ENCODE measurements around the gene APBB2. TPM values are rescaled to one million over a fixed set of nuclear protein-coding genes. Genes with fewer than 3 reads are reported as not detected.

APBB2 gene
- total and polyA plus RNA-seq, 2 of the 4 experiments (the other 2 are of a cell fraction) = 47.9 to 75.5 TPM

DNA sequence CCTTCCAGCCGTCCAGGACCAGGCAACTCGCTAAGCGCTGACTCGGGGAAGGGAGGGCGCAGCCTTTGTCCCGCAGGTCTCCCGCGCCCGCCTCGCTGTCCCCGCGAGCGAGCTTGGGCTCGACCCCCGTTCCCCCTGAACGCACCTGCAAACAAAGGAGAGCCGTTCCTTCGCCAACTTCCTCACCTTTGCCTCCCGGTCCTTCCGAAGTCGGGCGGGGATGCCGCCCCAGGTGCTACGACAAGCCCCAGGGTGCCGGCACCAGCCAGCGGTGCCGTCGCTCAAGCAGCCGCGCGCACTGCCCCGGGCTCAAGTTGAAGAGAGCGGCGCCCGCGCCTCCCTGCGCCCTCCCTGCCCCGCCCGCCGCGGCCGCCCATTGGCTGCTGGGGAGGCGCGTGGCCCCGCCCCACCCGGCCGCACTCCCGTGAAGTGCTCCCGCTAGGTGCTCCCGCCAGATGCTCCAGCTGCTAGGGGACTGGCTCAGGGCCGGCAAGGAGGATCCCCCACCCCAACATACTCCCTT lies 357.4 kb downstream of the APBB2 start:
- H2BK120ac ChIP-seq (ENCODE audit: low read depth, low read length) = no peak overlapping the region
- no peak for TF ChIP-seq CEBPB (IDR thresholded peaks at IDR 0.05; ENCODE audit: low read depth, low read length)
- TF ChIP-seq, protein P1, sequence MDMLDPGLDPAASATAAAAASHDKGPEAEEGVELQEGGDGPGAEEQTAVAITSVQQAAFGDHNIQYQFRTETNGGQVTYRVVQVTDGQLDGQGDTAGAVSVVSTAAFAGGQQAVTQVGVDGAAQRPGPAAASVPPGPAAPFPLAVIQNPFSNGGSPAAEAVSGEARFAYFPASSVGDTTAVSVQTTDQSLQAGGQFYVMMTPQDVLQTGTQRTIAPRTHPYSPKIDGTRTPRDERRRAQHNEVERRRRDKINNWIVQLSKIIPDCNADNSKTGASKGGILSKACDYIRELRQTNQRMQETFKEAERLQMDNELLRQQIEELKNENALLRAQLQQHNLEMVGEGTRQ (IDR thresholded peaks at IDR 0.05; ENCODE audit: low read depth, low read length) = peak; percentile 62; the same call in 1 of the 2 replicates
- H3K14ac ChIP-seq (replicated peaks; ENCODE audit: low read depth, low read length) = no peak overlapping the region
- H3K4ac ChIP-seq (ENCODE audit: low read depth, low read length) = no peak overlapping the region
- H3K79me1 ChIP-seq (ENCODE audit: low read depth in 1 of 2, low read length in 2 of 2) = no peaks in the 10 kb centered on the region
- ATAC-seq (ENCODE audit: low read depth) (peak; percentile 100), DNase-seq (peak; percentile 38)
- peak overlapping the region; percentile 19 for H3K4me3 ChIP-seq (ENCODE audit: insufficient read depth, low read depth, low read length)
- no peak overlapping the region for H4K91ac ChIP-seq (ENCODE audit: insufficient read depth, low read depth, low read length)
- intact Hi-C loops (cut with micrococcal nuclease) = no loop called here
- H3K23ac ChIP-seq (ENCODE audit: low read depth, low read length) = no peak overlapping the region
- H4K20me1 ChIP-seq (ENCODE audit: insufficient read depth, low read length) = no peaks in the 10 kb centered on the region
- H3K27me3 ChIP-seq (ENCODE audit: control insufficient read depth, insufficient read depth, low read length) = no peaks in the 10 kb centered on the region
- H3K4me2 ChIP-seq (ENCODE audit: low read depth, low read length) = peak overlapping the region; percentile 60
- no peak overlapping the region for H2AK5ac ChIP-seq (ENCODE audit: low read depth, low read length)
- no peak overlapping the region for H4K5ac ChIP-seq (ENCODE audit: low read depth, low read length)
- no peak overlapping the region for H4K8ac ChIP-seq (ENCODE audit: low read depth in 2 of 2, low read length in 2 of 2)
- dilution Hi-C loops (cut with HindIII; ENCODE audit: low sequenced_read_pairs, unreplicated experiment) = no loop called here
- in situ Hi-C loops (cut with MboI; ENCODE audit: low sequenced_read_pairs) = no loop called here
- POLR2A ChIA-PET (ENCODE audit: unreplicated experiment) = no interaction called here
- peak overlapping the region; percentile 85 for H2AFZ ChIP-seq (replicated peaks; ENCODE audit: low read length, poor library complexity)
- no peaks in the 10 kb centered on the region for H3K9me3 ChIP-seq (ENCODE audit: control insufficient read depth, insufficient read depth, low read length)
- H3K9me1 ChIP-seq (ENCODE audit: insufficient read depth, low read length) = 0 out of 2 replicates have a peak, but pooled peaks cover 2% of the 10 kb centered on the region
- H2AK9ac ChIP-seq (replicated peaks; ENCODE audit: low read depth, low read length, poor library complexity) = no peak overlapping the region
- no peak overlapping the region for H2BK5ac ChIP-seq (ENCODE audit: low read depth, low read length, poor library complexity, severe bottlenecking)
- H3K9ac ChIP-seq (ENCODE audit: low read depth, low read length) = no peak overlapping the region
- 11% methylated on average over 27 of the region's 51 CpGs; no CpG with 5 or more reads in 1 of the 2 experiments for WGBS, 2 experiments (ENCODE audit: extremely low coverage in 2 of 2, insufficient read length in 1 of 2)
- H3K27ac ChIP-seq (ENCODE audit: insufficient read depth, low read length) = no peak overlapping the region
- CTCF ChIA-PET = no interaction called here
- H2BK20ac ChIP-seq (ENCODE audit: low read depth, low read length) = no peak overlapping the region
- BruUV-seq (replicated peaks) = no TSS peak
- peaks cover 2% of the 10 kb centered on the region; the same call in 1 of the 2 replicates for H3K36me3 ChIP-seq (ENCODE audit: control insufficient read depth, insufficient read depth, low read length)
- H3K18ac ChIP-seq (ENCODE audit: low read depth, low read length) = no peak overlapping the region
- no peak overlapping the region for H3K56ac ChIP-seq (ENCODE audit: extremely low read depth, insufficient read depth, low read length)
- H2BK15ac ChIP-seq (ENCODE audit: low read depth, low read length) = no peak overlapping the region
- H3K4me1 ChIP-seq (ENCODE audit: control insufficient read depth, insufficient read depth, low read length) = no peaks in the 10 kb centered on the region

Measured in IMR-90 (cell line).